HepG2 (cell line): ENCODE results near the gene SLC24A4. TPM values are rescaled to one million over a fixed set of nuclear protein-coding genes. Genes with fewer than 3 reads are reported as not detected.

Experiments used
- ATAC-seq: fragments of 200-7000 bp; cut with Tn5 transposase; 3 replicates; pipeline ENCODE4 v1.9.1; 2020; ENCODE audit warnings: mild to moderate bottlenecking, moderate library complexity
- BruUV-seq: library from RNA; stranded (reverse); fragments of 400-500 nt; replicated peaks from 2 replicates; lab custom pipeline; 2021; lab: Mats Ljungman, UMichigan
- CTCF ChIA-PET: fragments of 300-600 bp; formaldehyde crosslinking; extraction: SDS; loops from one replicate; lab custom pipeline; 2021; ENCODE audit warnings: low total read pairs, inconsistent platforms, low intra/inter-chr PET ratio; lab: Yijun Ruan, JAX
- POLR2A ChIA-PET: fragments of 350-600 bp; sonication (Branson Sonifier 250); formaldehyde crosslinking; loops from one replicate; lab custom pipeline; 2020; ENCODE audit warnings: antibody characterized with exemption, inconsistent platforms; lab: Yijun Ruan, JAX
- DNase-seq: peaks from one replicate; pipeline ENCODE4 v3.0.0-alpha.2; 2015; ENCODE audit warnings: low spot score
- FAIRE-seq: peaks from 3 replicates; lab custom pipeline; 2011; peaks lifted over from hg19 to GRCh38; lab: Jason Lieb, UNC
- H2AFZ ChIP-seq: one replicate; pipeline ENCODE4 v1.6.1; 2011; ENCODE audit warnings: low read length, inconsistent platforms
- H3K27ac ChIP-seq: fragments of 300-600 bp; 3 replicates; pipeline ENCODE4 v1.8.0; 2011; ENCODE audit warnings: mixed run types, mild to moderate bottlenecking, mixed read lengths, low read length, inconsistent platforms; ENCODE audit not compliant: insufficient read depth; ENCODE audit errors: extremely low read length
- H3K27me3 ChIP-seq, 2 experiments: fragments of 200-600 bp in 1 of 2; 2 replicates in 1 of 2; 3 replicates in 1 of 2; pipeline versions ENCODE4 v1.6.0 to v1.8.0; 2011; ENCODE audit warnings: low read length in 2 of 2, mild to moderate bottlenecking in 2 of 2, moderate library complexity in 2 of 2, inconsistent platforms in 1 of 2; ENCODE audit not compliant: insufficient read depth in 2 of 2, control insufficient read depth in 1 of 2
- H3K36me3 ChIP-seq, 2 experiments: fragments of 200-600 bp in 1 of 2; replicated peaks in 1 of 2; 2 replicates in 1 of 2; 3 replicates in 1 of 2; pipeline versions ENCODE4 v1.5.1 to v1.8.0; 2011; ENCODE audit warnings: low read length in 2 of 2, inconsistent platforms in 1 of 2; ENCODE audit not compliant: insufficient read depth in 2 of 2, control insufficient read depth in 1 of 2
- H3K4me1 ChIP-seq: 2 replicates; pipeline ENCODE4 v1.5.1; 2012; ENCODE audit warnings: low read length, inconsistent platforms; ENCODE audit not compliant: insufficient read depth
- H3K4me2 ChIP-seq: 2 replicates; pipeline ENCODE4 v1.6.0; 2011; ENCODE audit warnings: low read depth, low read length, inconsistent platforms
- H3K4me3 ChIP-seq, 3 experiments: fragments of 200-600 bp in 1 of 3; sonication (generic), shearing (Covaris generic) in 1 of 3; replicated peaks in 1 of 3; 2 replicates each; pipeline ENCODE4 v1.5.1; 2011 to 2016; ENCODE audit warnings: low read length in 3 of 3, inconsistent platforms in 2 of 3, low read depth in 2 of 3, mild to moderate bottlenecking in 2 of 3, control low read depth in 1 of 3, mixed read lengths in 1 of 3; ENCODE audit not compliant: insufficient read depth in 1 of 3
- H3K79me2 ChIP-seq: one replicate; pipeline ENCODE4 v1.6.1; 2011; ENCODE audit warnings: low read length, inconsistent platforms; ENCODE audit not compliant: insufficient read depth
- H3K9ac ChIP-seq: 2 replicates; pipeline ENCODE4 v1.6.0; 2011; ENCODE audit warnings: mild to moderate bottlenecking, low read depth, low read length, inconsistent platforms; ENCODE audit not compliant: insufficient read depth
- H3K9me3 ChIP-seq: 2 replicates; pipeline ENCODE4 v1.5.1; 2012; ENCODE audit warnings: mild to moderate bottlenecking, low read length
- H4K20me1 ChIP-seq: 2 replicates; pipeline ENCODE4 v1.6.0; 2011; ENCODE audit warnings: inconsistent platforms, mild to moderate bottlenecking, low read length, moderate library complexity; ENCODE audit not compliant: insufficient read depth
- ARNTL ChIP-seq: sonication (generic); formaldehyde crosslinking; IDR thresholded peaks from 2 replicates; pipeline ENCODE4 v1.4.0; 2020; ENCODE audit warnings: mild to moderate bottlenecking, missing genetic modification reagents
- BATF2 ChIP-seq: sonication (generic); formaldehyde crosslinking; IDR thresholded peaks from 2 replicates; pipeline ENCODE4 v1.8.0; 2022; ENCODE audit warnings: mild to moderate bottlenecking, missing genetic modification reagents, moderate library complexity
- BORCS8-MEF2B ChIP-seq: sonication (generic); formaldehyde crosslinking; IDR thresholded peaks from 2 replicates; pipeline ENCODE4 v1.8.0; 2022; ENCODE audit warnings: mild to moderate bottlenecking, missing genetic modification reagents
- HOXA9 ChIP-seq: sonication (generic); formaldehyde crosslinking; IDR thresholded peaks from 2 replicates; pipeline ENCODE4 v1.8.1; 2022; ENCODE audit warnings: missing genetic modification reagents, mild to moderate bottlenecking, moderate library complexity, borderline replicate concordance
- RBFOX2 ChIP-seq: fragments of 200-400 bp; formaldehyde crosslinking; IDR thresholded peaks from 2 replicates; pipeline ENCODE4 v1.6.1; 2017; ENCODE audit warnings: low read depth, mild to moderate bottlenecking, low read length
- SETDB1 ChIP-seq: sonication (generic); formaldehyde crosslinking; IDR thresholded peaks from 2 replicates; pipeline ENCODE4 v1.5.1; 2020; ENCODE audit warnings: missing genetic modification reagents, mild to moderate bottlenecking, borderline replicate concordance
- SIN3A ChIP-seq: IDR thresholded peaks from 2 replicates; pipeline ENCODE4 v1.6.1; 2011; ENCODE audit warnings: low read depth, mild to moderate bottlenecking, control low read depth, low read length, borderline replicate concordance
- ZFP41 ChIP-seq: sonication (generic); formaldehyde crosslinking; IDR thresholded peaks from 2 replicates; pipeline ENCODE4 v1.4.0; 2020; ENCODE audit warnings: mild to moderate bottlenecking, missing genetic modification reagents, borderline replicate concordance
- ZNF326 ChIP-seq: sonication (generic); formaldehyde crosslinking; IDR thresholded peaks from 2 replicates; pipeline ENCODE4 v1.4.0; 2020; ENCODE audit warnings: missing genetic modification reagents, borderline replicate concordance
- ZNF644 ChIP-seq: IDR thresholded peaks from 2 replicates; pipeline ENCODE4 v1.6.1; 2016; ENCODE audit warnings: low read depth
- ZSCAN20 ChIP-seq: sonication (generic); formaldehyde crosslinking; IDR thresholded peaks from 2 replicates; pipeline ENCODE4 v1.4.0; 2020; ENCODE audit warnings: missing genetic modification reagents, mild to moderate bottlenecking, borderline replicate concordance
- ZSCAN29 ChIP-seq: sonication (generic); formaldehyde crosslinking; conservative IDR thresholded peaks from 2 replicates; pipeline ENCODE4 v1.4.0; 2020; ENCODE audit warnings: mild to moderate bottlenecking, missing genetic modification reagents
- WGBS: methylation state at CpG from one replicate; pipeline ENCODE4 v1.1.6; 2017; ENCODE audit warnings: low lambda C conversion rate; 5-methylcytosine and 5-hydroxymethylcytosine counted together
- in situ Hi-C: cut with HindIII; loops from 2 replicates; pipeline ENCODE4 v1.10.0; 2017; ENCODE audit warnings: low pct_unique_long_range_greater_than_20kb; ENCODE audit not compliant: extremely low pct_ligation_motif_present
- intact Hi-C: fragments of 100-400 bp; cut with micrococcal nuclease; formaldehyde crosslinking; loops from one replicate; pipeline ENCODE4 v1.10.0; 2022; ENCODE audit not compliant: unreplicated experiment
- polyA plus RNA-seq, 8 experiments: library from polyadenylated mRNA; depleted of rRNA in 3 of 8; stranded (reverse) in 7 of 8; unstranded in 1 of 8; fragments of >200 nt; fragmentation: Illumina TruSeq in 4 of 8; extraction: Trizol in 4 of 8; gene quantifications; 2 replicates each; pipeline versions ENCODE4 v1.2.1 to v1.2.3, GENCODE V29; 2011 to 2016; ENCODE audit warnings: low read depth in 4 of 8, missing spikeins in 1 of 8, mixed read lengths in 1 of 8; ENCODE audit not compliant: insufficient read depth in 1 of 8
- total RNA-seq, 5 experiments: library from RNA; depleted of rRNA; stranded (reverse); fragments of >200 nt; fragmentation: Illumina TruSeq; extraction: Trizol; gene quantifications; 2 replicates each; pipeline ENCODE4 v1.2.3, GENCODE V29; 2016; ENCODE audit warnings: low read depth in 1 of 5
- TF ChIP-seq, protein P1 (sequence below): sonication (generic); formaldehyde crosslinking; IDR thresholded peaks from 2 replicates; pipeline ENCODE4 v1.4.0; 2020; ENCODE audit warnings: missing genetic modification reagents, borderline replicate concordance
- TF ChIP-seq, protein P2 (sequence below): sonication (generic); formaldehyde crosslinking; IDR thresholded peaks from 2 replicates; pipeline ENCODE4 v1.9.0; 2022; ENCODE audit warnings: low read depth, missing genetic modification reagents

SLC24A4 gene
- total and polyA plus RNA-seq, 2 of the 13 experiments (the other 11 are each of a cell fraction or from before 2014, with no cell fraction given): not detected

GRCh38 chr14:92449404-92450181 lies 126.6 kb downstream of the SLC24A4 start:
- Histone ChIP-seq H3K4me2 (no peak overlapping the region), H3K9me3 (no peaks in the 10 kb centered on the region), H3K27me3 (peaks cover 3 to 50% of the 10 kb centered on the region in 2 experiments; a peak in 3 of 5 replicates), H3K4me1 (no peaks in the 10 kb centered on the region), H3K4me3 (no peak overlapping the region), H3K79me2 (no peaks in the 10 kb centered on the region), H2AFZ (no peak overlapping the region), H3K27ac (no peak overlapping the region), H3K9ac (no peak overlapping the region), H3K36me3 (no peaks in the 10 kb centered on the region), H4K20me1 (no peaks in the 10 kb centered on the region)
- TF ChIP-seq ZSCAN29 (CRISPR knock-in tag): no peak
- TF ChIP-seq, protein P1, sequence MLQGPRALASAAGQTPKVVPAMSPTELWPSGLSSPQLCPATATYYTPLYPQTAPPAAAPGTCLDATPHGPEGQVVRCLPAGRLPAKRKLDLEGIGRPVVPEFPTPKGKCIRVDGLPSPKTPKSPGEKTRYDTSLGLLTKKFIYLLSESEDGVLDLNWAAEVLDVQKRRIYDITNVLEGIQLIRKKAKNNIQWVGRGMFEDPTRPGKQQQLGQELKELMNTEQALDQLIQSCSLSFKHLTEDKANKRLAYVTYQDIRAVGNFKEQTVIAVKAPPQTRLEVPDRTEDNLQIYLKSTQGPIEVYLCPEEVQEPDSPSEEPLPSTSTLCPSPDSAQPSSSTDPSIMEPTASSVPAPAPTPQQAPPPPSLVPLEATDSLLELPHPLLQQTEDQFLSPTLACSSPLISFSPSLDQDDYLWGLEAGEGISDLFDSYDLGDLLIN (CRISPR knock-in tag): no peak
- TF ChIP-seq ZFP41: no peak
- TF ChIP-seq ZNF644 (CRISPR knock-in tag): no peak
- TF ChIP-seq BATF2 (CRISPR knock-in tag): no peak
- no peak for TF ChIP-seq ZSCAN20 (CRISPR knock-in tag)
- TF ChIP-seq, protein P2, sequence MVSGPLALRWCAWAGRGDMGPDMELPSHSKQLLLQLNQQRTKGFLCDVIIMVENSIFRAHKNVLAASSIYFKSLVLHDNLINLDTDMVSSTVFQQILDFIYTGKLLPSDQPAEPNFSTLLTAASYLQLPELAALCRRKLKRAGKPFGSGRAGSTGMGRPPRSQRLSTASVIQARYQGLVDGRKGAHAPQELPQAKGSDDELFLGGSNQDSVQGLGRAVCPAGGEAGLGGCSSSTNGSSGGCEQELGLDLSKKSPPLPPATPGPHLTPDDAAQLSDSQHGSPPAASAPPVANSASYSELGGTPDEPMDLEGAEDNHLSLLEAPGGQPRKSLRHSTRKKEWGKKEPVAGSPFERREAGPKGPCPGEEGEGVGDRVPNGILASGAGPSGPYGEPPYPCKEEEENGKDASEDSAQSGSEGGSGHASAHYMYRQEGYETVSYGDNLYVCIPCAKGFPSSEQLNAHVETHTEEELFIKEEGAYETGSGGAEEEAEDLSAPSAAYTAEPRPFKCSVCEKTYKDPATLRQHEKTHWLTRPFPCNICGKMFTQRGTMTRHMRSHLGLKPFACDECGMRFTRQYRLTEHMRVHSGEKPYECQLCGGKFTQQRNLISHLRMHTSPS: no peak
- no peak for TF ChIP-seq ARNTL (CRISPR knock-in tag)
- no peak for TF ChIP-seq ZNF326 (CRISPR knock-in tag)
- TF ChIP-seq SETDB1: no peak
- TF ChIP-seq RBFOX2: no peak
- TF ChIP-seq SIN3A: no peak
- TF ChIP-seq HOXA9 (CRISPR knock-in tag): no peak
- no peak for TF ChIP-seq BORCS8-MEF2B (CRISPR knock-in tag)
- WGBS: 25% methylated on average over 8 of the region's 20 CpGs
- in situ Hi-C loops (loop anchor here (10.0 kb wide), 1 partner anchor 315 kb away; no protein-coding TSS in a partner anchor), intact Hi-C loops (no loop called here)
- ChIA-PET POLR2A (no interaction called here), CTCF (no interaction called here)
- ATAC-seq (no peak), DNase-seq (no peak), FAIRE-seq (no peak)
- no TSS peak for BruUV-seq
